CD8-positive, alpha-beta memory T cell (primary cell): ENCODE data around the gene GOT1. TPM values are rescaled to one million over a fixed set of nuclear protein-coding genes. Genes with fewer than 3 reads are reported as not detected.

Source experiments
- CTCF ChIA-PET: fragments of 350-600 bp; sonication (Branson Sonifier 250); formaldehyde crosslinking; loops from one replicate; lab custom pipeline; 2021; ENCODE audit warnings: antibody characterized with exemption; lab: Charles Lee
- POLR2A ChIA-PET: fragments of 350-600 bp; sonication (Branson Sonifier 250); formaldehyde crosslinking; loops from one replicate; lab custom pipeline; 2021; ENCODE audit warnings: antibody characterized with exemption; lab: Charles Lee
- DNase-seq, 5 donors: peaks; one replicate each; pipeline versions ENCODE4 v3.0.0 to v3.0.0-alpha.2; 2020 to 2022; ENCODE audit warnings: mixed read lengths in 1 of 5
- H3K27ac ChIP-seq: one replicate; pipeline ENCODE4 v1.7.0; 2013; ENCODE audit warnings: low read depth, mild to moderate bottlenecking, low read length, moderate library complexity
- H3K27me3 ChIP-seq: 2 replicates; pipeline ENCODE4 v1.7.0; 2013; ENCODE audit warnings: low read length, mild to moderate bottlenecking; ENCODE audit not compliant: insufficient read depth, poor library complexity, severe bottlenecking
- H3K36me3 ChIP-seq: 2 replicates; pipeline ENCODE4 v1.7.0; 2013; ENCODE audit warnings: mild to moderate bottlenecking, low read length, moderate library complexity; ENCODE audit not compliant: insufficient read depth
- H3K4me1 ChIP-seq: 2 replicates; pipeline ENCODE4 v1.7.0; 2013; ENCODE audit warnings: mild to moderate bottlenecking, low read length, moderate library complexity; ENCODE audit not compliant: insufficient read depth
- H3K4me3 ChIP-seq: 2 replicates; pipeline ENCODE4 v1.7.0; 2013; ENCODE audit warnings: mild to moderate bottlenecking, low read length
- H3K9me3 ChIP-seq: 2 replicates; pipeline ENCODE4 v1.7.0; 2013; ENCODE audit warnings: mild to moderate bottlenecking, low read length
- H3K27ac Mint-ChIP-seq, 8 donors: one replicate each; pipeline ENCODE4 v1.8.0; 2020 to 2021; ENCODE audit warnings: mixed read lengths in 8 of 8, mild to moderate bottlenecking in 6 of 8, inconsistent platforms in 3 of 8, moderate library complexity in 3 of 8
- H3K27me3 Mint-ChIP-seq, 2 donors: one replicate each; pipeline ENCODE4 v1.8.0; 2020 to 2021; ENCODE audit warnings: mixed read lengths in 2 of 2, mild to moderate bottlenecking in 1 of 2, moderate library complexity in 1 of 2
- H3K36me3 Mint-ChIP-seq, 3 donors: one replicate each; pipeline ENCODE4 v1.8.0; 2020 to 2021; ENCODE audit warnings: mixed read lengths in 3 of 3, inconsistent platforms in 1 of 3, mild to moderate bottlenecking in 1 of 3
- H3K4me1 Mint-ChIP-seq, 3 donors: one replicate each; pipeline ENCODE4 v1.8.0; 2020 to 2021; ENCODE audit warnings: mixed read lengths in 3 of 3, inconsistent platforms in 1 of 3, mild to moderate bottlenecking in 1 of 3
- H3K4me3 Mint-ChIP-seq, 7 donors: one replicate each; pipeline ENCODE4 v1.8.0; 2020 to 2021; ENCODE audit warnings: mixed read lengths in 7 of 7, mild to moderate bottlenecking in 6 of 7, moderate library complexity in 4 of 7, inconsistent platforms in 2 of 7
- H3K9me3 Mint-ChIP-seq, 5 donors: one replicate each; pipeline ENCODE4 v1.8.0; 2020 to 2022; ENCODE audit warnings: mixed read lengths in 5 of 5, mild to moderate bottlenecking in 3 of 5, moderate library complexity in 2 of 5, inconsistent platforms in 1 of 5
- polyA plus RNA-seq: library from polyadenylated mRNA; unstranded; fragments of 300-500 nt; fragmentation: Illumina TruSeq; gene quantifications from one replicate; pipeline ENCODE4 v1.2.3, GENCODE V29; 2021
- total RNA-seq, 2 experiments: library from RNA; stranded (reverse); gene quantifications; one replicate each; pipeline ENCODE4 v1.2.3, GENCODE V29; 2021

Gene GOT1
- total and polyA plus RNA-seq, 3 experiments from 2014 or later, result 24.6 to 33.4 (median 32.9) TPM

GRCh38 chr10:99366666-99367065, 63.8 kb downstream of the GOT1 start:
- no peaks in the 10 kb centered on the region for H3K9me3 Mint-ChIP-seq
- no peaks in the 10 kb centered on the region for H3K4me1 ChIP-seq
- H3K36me3 Mint-ChIP-seq, result no peaks in the 10 kb centered on the region
- H3K27me3 Mint-ChIP-seq, result peaks cover 7 to 32% of the 10 kb centered on the region in 2 donors
- H3K27me3 ChIP-seq, result no peaks in the 10 kb centered on the region
- no peak overlapping the region for H3K27ac Mint-ChIP-seq
- no peak overlapping the region for H3K4me3 ChIP-seq
- H3K4me3 Mint-ChIP-seq, result no peak overlapping the region
- H3K4me1 Mint-ChIP-seq, result peaks cover 2 to 10% (median 8%) of the 10 kb centered on the region in 3 donors
- DNase-seq, result no peak
- CTCF ChIA-PET, result no interaction called here
- H3K27ac ChIP-seq, result no peak overlapping the region
- POLR2A ChIA-PET, result no interaction called here
- H3K36me3 ChIP-seq, result no peaks in the 10 kb centered on the region
- no peaks in the 10 kb centered on the region for H3K9me3 ChIP-seq

- peaks cover 4 to 24% of the 10 kb centered on the region in 2 donors for H3K27me3 Mint-ChIP-seq
- Histone ChIP-seq H3K36me3 (no peaks in the 10 kb centered on the region), H3K9me3 (no peaks in the 10 kb centered on the region), H3K27me3 (no peaks in the 10 kb centered on the region), H3K4me3 (no peak overlapping the region), H3K27ac (no peak overlapping the region), H3K4me1 (no peaks in the 10 kb centered on the region)
- ChIA-PET CTCF (no interaction called here), POLR2A (no interaction called here)
- H3K36me3 Mint-ChIP-seq, result no peaks in the 10 kb centered on the region
- DNase-seq, result no peak
- no peak overlapping the region for H3K27ac Mint-ChIP-seq
- peaks cover 0 to 2% (median under 1%) of the 10 kb centered on the region in 3 donors for H3K4me1 Mint-ChIP-seq
- no peaks in the 10 kb centered on the region for H3K9me3 Mint-ChIP-seq
- H3K4me3 Mint-ChIP-seq, result no peak overlapping the region
Observed at GRCh38 chr10:99365736-99366135, 64.7 kb downstream of the GOT1 start.

- ChIA-PET POLR2A (no interaction called here), CTCF (no interaction called here)
- no peak overlapping the region for H3K27ac ChIP-seq
- no peak overlapping the region for H3K4me3 Mint-ChIP-seq
- no peak overlapping the region for H3K4me3 ChIP-seq
- H3K4me1 Mint-ChIP-seq, result no peaks in the 10 kb centered on the region
- H3K27me3 ChIP-seq, result no peaks in the 10 kb centered on the region
- DNase-seq, result no peak
- no peaks in the 10 kb centered on the region for H3K9me3 ChIP-seq
- no peaks in the 10 kb centered on the region for H3K36me3 ChIP-seq
- no peaks in the 10 kb centered on the region for H3K4me1 ChIP-seq
- H3K9me3 Mint-ChIP-seq, result no peaks in the 10 kb centered on the region
- no peaks in the 10 kb centered on the region for H3K36me3 Mint-ChIP-seq
- peaks cover 2 to 22% of the 10 kb centered on the region in 2 donors for H3K27me3 Mint-ChIP-seq
- H3K27ac Mint-ChIP-seq, result no peak overlapping the region
Observed at GRCh38 chr10:99365311-99365710, 65.1 kb downstream of the GOT1 start.

- no peaks in the 10 kb centered on the region for H3K9me3 Mint-ChIP-seq
- H3K4me1 Mint-ChIP-seq, result no peaks in the 10 kb centered on the region
- peaks cover 2 to 15% of the 10 kb centered on the region in 2 donors for H3K27me3 Mint-ChIP-seq
- H3K4me1 ChIP-seq, result no peaks in the 10 kb centered on the region
- no peak overlapping the region for H3K4me3 ChIP-seq
- H3K4me3 Mint-ChIP-seq, result no peak overlapping the region
- POLR2A ChIA-PET, result no interaction called here
- H3K27ac Mint-ChIP-seq, result no peak overlapping the region
- no peak for DNase-seq
- no peaks in the 10 kb centered on the region for H3K27me3 ChIP-seq
- CTCF ChIA-PET, result no interaction called here
- H3K36me3 ChIP-seq, result no peaks in the 10 kb centered on the region
- H3K27ac ChIP-seq, result no peak overlapping the region
- H3K36me3 Mint-ChIP-seq, result no peaks in the 10 kb centered on the region
- H3K9me3 ChIP-seq, result no peaks in the 10 kb centered on the region
Observed at GRCh38 chr10:99364125-99364524, 66.3 kb downstream of the GOT1 start.

- no peak overlapping the region for H3K27ac Mint-ChIP-seq
- no peak for DNase-seq
- H3K9me3 Mint-ChIP-seq, result no peaks in the 10 kb centered on the region
- ChIA-PET POLR2A (no interaction called here), CTCF (no interaction called here)
- Histone ChIP-seq H3K27me3 (no peaks in the 10 kb centered on the region), H3K4me1 (no peaks in the 10 kb centered on the region), H3K36me3 (no peaks in the 10 kb centered on the region), H3K4me3 (no peak overlapping the region), H3K27ac (no peak overlapping the region), H3K9me3 (no peaks in the 10 kb centered on the region)
- no peaks in the 10 kb centered on the region for H3K4me1 Mint-ChIP-seq
- peaks cover under 1 to 8% of the 10 kb centered on the region in 2 donors for H3K27me3 Mint-ChIP-seq
- H3K36me3 Mint-ChIP-seq, result no peaks in the 10 kb centered on the region
- no peak overlapping the region for H3K4me3 Mint-ChIP-seq
Observed at GRCh38 chr10:99360934-99361333, 69.5 kb downstream of the GOT1 start.

GRCh38 chr10:99358101-99358500, 72.3 kb downstream of the GOT1 start:
- H3K27ac Mint-ChIP-seq, result no peak overlapping the region
- no peak overlapping the region for H3K4me3 ChIP-seq
- H3K27me3 Mint-ChIP-seq, result peaks cover 5 to 20% of the 10 kb centered on the region in 2 donors
- POLR2A ChIA-PET, result no interaction called here
- H3K36me3 ChIP-seq, result no peaks in the 10 kb centered on the region
- peak overlapping the region in 1 of 7 donors; percentile 29 for H3K4me3 Mint-ChIP-seq
- CTCF ChIA-PET, result no interaction called here
- H3K27ac ChIP-seq, result no peak overlapping the region
- no peaks in the 10 kb centered on the region for H3K9me3 Mint-ChIP-seq
- H3K27me3 ChIP-seq, result no peaks in the 10 kb centered on the region
- no peaks in the 10 kb centered on the region for H3K4me1 ChIP-seq
- H3K4me1 Mint-ChIP-seq, result no peaks in the 10 kb centered on the region
- H3K36me3 Mint-ChIP-seq, result no peaks in the 10 kb centered on the region
- H3K9me3 ChIP-seq, result no peaks in the 10 kb centered on the region
- DNase-seq, result no peak

- Histone ChIP-seq H3K4me1 (no peaks in the 10 kb centered on the region), H3K27ac (no peak overlapping the region), H3K36me3 (no peaks in the 10 kb centered on the region), H3K27me3 (no peaks in the 10 kb centered on the region), H3K9me3 (no peaks in the 10 kb centered on the region), H3K4me3 (no peak overlapping the region)
- no peak for DNase-seq
- CTCF ChIA-PET, result no interaction called here
- POLR2A ChIA-PET, result no interaction called here
- no peak overlapping the region for H3K27ac Mint-ChIP-seq
- H3K4me1 Mint-ChIP-seq, result no peaks in the 10 kb centered on the region
- no peaks in the 10 kb centered on the region for H3K9me3 Mint-ChIP-seq
- H3K27me3 Mint-ChIP-seq, result peaks cover 5 to 23% of the 10 kb centered on the region in 2 donors
- H3K36me3 Mint-ChIP-seq, result no peaks in the 10 kb centered on the region
- no peak overlapping the region for H3K4me3 Mint-ChIP-seq
Observed at GRCh38 chr10:99357691-99358090, 72.7 kb downstream of the GOT1 start.

GRCh38 chr10:99353182-99353581, 77.2 kb downstream of the GOT1 start:
- ChIA-PET POLR2A (no interaction called here), CTCF (no interaction called here)
- Histone ChIP-seq H3K4me1 (no peaks in the 10 kb centered on the region), H3K27ac (no peak overlapping the region), H3K4me3 (no peak overlapping the region), H3K36me3 (no peaks in the 10 kb centered on the region), H3K27me3 (no peaks in the 10 kb centered on the region), H3K9me3 (no peaks in the 10 kb centered on the region)
- DNase-seq, result no peak
- Mint-ChIP-seq H3K27ac (no peak overlapping the region), H3K27me3 (peaks cover 7 to 27% of the 10 kb centered on the region in 2 donors), H3K9me3 (no peaks in the 10 kb centered on the region), H3K4me3 (no peak overlapping the region), H3K36me3 (no peaks in the 10 kb centered on the region), H3K4me1 (no peaks in the 10 kb centered on the region)

- Histone ChIP-seq H3K27me3 (no peaks in the 10 kb centered on the region), H3K27ac (no peak overlapping the region), H3K9me3 (no peaks in the 10 kb centered on the region), H3K4me1 (no peaks in the 10 kb centered on the region), H3K4me3 (no peak overlapping the region), H3K36me3 (no peaks in the 10 kb centered on the region)
- Mint-ChIP-seq H3K27me3 (peaks cover 3 to 18% of the 10 kb centered on the region in 2 donors), H3K36me3 (no peaks in the 10 kb centered on the region), H3K9me3 (no peaks in the 10 kb centered on the region), H3K4me1 (no peaks in the 10 kb centered on the region), H3K27ac (no peak overlapping the region), H3K4me3 (no peak overlapping the region)
- DNase-seq, result no peak
- ChIA-PET POLR2A (no interaction called here), CTCF (no interaction called here)
Observed at GRCh38 chr10:99347672-99348071, 82.8 kb downstream of the GOT1 start.
